GM21786 (cell line): ENCODE measurements around the gene RAB4A.
A peak's percentile ranks its signal among the peaks of the same experiment; 100 is the strongest.

Experiments
- ATAC-seq: cut with Tn5 transposase; IDR thresholded peaks from one replicate; pipeline ENCODE4 v1.9.1; 2021; ENCODE audit not compliant: unreplicated experiment

RAB4A gene

GRCh38 chr1:229328598-229329362, 57.9 kb downstream of the RAB4A start:
- ATAC-seq, result no peak

GRCh38 chr1:229334269-229334668, 63.4 kb downstream of the RAB4A start:
- no peak for ATAC-seq

- no peak for ATAC-seq
These were observed 63.8 kb downstream of the RAB4A start for GRCh38 chr1:229334716-229335115.

GRCh38 chr1:229336345-229336744, 65.4 kb downstream of the RAB4A start:
- ATAC-seq, result no peak

GRCh38 chr1:229339086-229339485, 68.2 kb downstream of the RAB4A start:
- no peak for ATAC-seq

GRCh38 chr1:229339520-229339919, 68.6 kb downstream of the RAB4A start:
- ATAC-seq, result no peak

- ATAC-seq, result no peak
These were observed 69.6 kb downstream of the RAB4A start for GRCh38 chr1:229340496-229340895.

- peak; percentile 70 for ATAC-seq
These were observed 71.1 kb downstream of the RAB4A start for GRCh38 chr1:229341774-229342655.

GRCh38 chr1:229342656-229343569, 72.0 kb downstream of the RAB4A start, which contains the start of gene CCSAP:
CCSAP (minus strand) TSS chr1:229343047; CDS start chr1:229342465, 582 bp downstream.
- ATAC-seq, result peak; percentile 26

- no peak for ATAC-seq
These were observed 73.2 kb downstream of the RAB4A start for GRCh38 chr1:229344139-229344538.

GRCh38 chr1:229344937-229345684, 74.2 kb downstream of the RAB4A start:
- no peak for ATAC-seq

GRCh38 chr1:229347528-229347927, 76.6 kb downstream of the RAB4A start:
- ATAC-seq, result no peak

- no peak for ATAC-seq
These were observed 78.8 kb downstream of the RAB4A start for GRCh38 chr1:229349463-229350385.

- ATAC-seq, result no peak
These were observed 82.1 kb downstream of the RAB4A start for GRCh38 chr1:229352975-229353374.

GRCh38 chr1:229354226-229354625, 83.3 kb downstream of the RAB4A start:
- ATAC-seq, result no peak
